ENCODE measurements around the gene SAYSD1. TPM values are rescaled to one million over a fixed set of nuclear protein-coding genes. Genes with fewer than 3 reads are reported as not detected.

SAYSD1 gene
- total and polyA plus RNA-seq, 2 experiments from 2014 or later, result 8.2 to 10.0 TPM

DNA sequence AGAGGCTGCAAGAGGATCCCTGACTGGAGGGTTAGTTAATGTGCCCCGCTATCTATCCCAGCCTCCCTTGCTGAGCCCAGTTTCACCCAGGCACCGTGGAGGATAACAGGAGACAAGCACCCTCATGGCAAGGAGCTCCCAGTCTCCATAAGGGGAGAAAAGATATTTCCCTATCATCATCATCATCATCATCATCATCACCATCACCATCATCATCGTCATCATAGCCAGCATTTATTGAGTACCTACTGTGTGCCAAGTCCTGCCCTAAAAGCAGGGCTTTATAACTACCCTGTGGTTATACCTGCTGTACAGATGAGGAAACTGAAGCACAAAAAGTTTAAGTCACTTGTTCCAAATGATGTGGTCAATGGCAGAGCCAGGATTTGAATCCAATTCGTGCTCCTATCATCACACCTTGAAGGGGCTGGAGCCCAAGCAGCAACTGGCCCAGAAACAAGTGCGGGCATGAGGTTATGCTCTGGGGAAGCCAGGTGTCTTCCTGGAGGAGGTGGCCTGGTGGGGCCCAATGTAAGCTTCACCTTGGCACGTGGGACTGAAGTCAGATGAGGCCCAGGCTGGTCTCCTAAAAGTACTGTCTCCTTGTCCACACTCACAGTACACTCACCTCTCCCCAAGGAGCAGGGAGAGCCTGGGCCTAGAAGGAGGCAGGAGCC is 56.4 kb downstream of the SAYSD1 start (continued):
- TF ChIP-seq ZNF462 (CRISPR knock-in tag; IDR thresholded peaks at IDR 0.05), result no peak
- no peak for TF ChIP-seq EZH2phosphoT487 (IDR thresholded peaks at IDR 0.05; ENCODE audit: unreplicated experiment)
- TF ChIP-seq ZNF331 (CRISPR knock-in tag; IDR thresholded peaks at IDR 0.05; ENCODE audit: low read depth), result no peak
- TF ChIP-seq CREB1 (CRISPR knock-in tag; IDR thresholded peaks at IDR 0.05; ENCODE audit: low read depth), result no peak
- TF ChIP-seq ZNF114 (CRISPR knock-in tag; IDR thresholded peaks at IDR 0.05), result no peak
- TF ChIP-seq STAT1 (IDR thresholded peaks at IDR 0.05; ENCODE audit: unreplicated experiment), result no peak
- TF ChIP-seq EZH2 (IDR thresholded peaks at IDR 0.05; ENCODE audit: low read depth, unreplicated experiment), result no peak

DNA sequence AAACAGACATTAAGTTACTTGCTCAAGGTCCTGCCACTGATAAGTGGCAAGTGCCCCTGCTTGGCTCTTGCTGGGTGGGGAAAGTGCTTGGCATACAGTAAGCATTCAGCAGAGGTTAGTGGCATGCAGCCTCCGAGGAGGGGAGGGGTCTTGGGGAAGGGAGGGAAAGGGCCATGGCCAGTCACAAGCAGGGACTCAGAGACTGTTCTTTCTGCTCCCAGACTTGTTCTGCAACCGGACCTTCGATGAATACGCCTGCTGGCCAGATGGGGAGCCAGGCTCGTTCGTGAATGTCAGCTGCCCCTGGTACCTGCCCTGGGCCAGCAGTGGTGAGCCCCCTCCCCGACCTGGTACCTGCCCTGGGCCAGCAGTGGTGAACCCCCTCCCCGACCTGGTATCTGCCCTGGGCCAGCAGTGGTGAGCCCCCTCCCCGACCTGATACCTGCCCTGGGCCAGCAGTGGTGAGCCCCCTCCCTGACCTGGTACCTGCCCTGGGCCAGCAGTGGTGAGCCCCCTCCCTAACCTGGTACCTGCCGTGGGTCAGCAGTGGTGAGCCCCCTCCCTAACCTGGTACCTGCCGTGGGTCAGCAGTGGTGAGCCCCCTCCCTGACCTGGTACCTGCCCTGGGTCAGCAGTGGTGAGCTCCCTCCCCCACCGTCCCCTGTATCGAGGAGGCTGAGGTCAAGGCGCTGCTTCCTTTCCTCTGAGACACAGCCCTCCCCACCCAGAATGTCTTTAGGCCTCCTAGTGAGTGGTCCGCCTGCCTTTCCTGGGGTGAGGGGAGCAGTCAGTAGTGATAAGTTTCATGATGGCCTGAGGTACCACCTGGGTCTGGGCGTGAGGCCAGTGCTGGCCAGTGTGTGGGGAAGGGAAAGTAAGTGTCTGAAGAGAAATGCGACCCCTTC is 57.5 kb downstream of the SAYSD1 start:
- Histone ChIP-seq H3K36me3 (ENCODE audit: insufficient read depth) (no peaks in the 10 kb centered on the region), H3K4me1 (ENCODE audit: insufficient read depth) (peaks cover 9% of the 10 kb centered on the region; the same call in 1 of the 2 replicates), H3K27ac (ENCODE audit: low read depth) (no peak overlapping the region), H3K79me2 (replicated peaks; ENCODE audit: insufficient read depth) (no peaks in the 10 kb centered on the region), H3K9me2 (ENCODE audit: insufficient read depth) (no peaks in the 10 kb centered on the region), H3K4me2 (no peak overlapping the region), H4K20me1 (replicated peaks; ENCODE audit: insufficient read depth) (no peaks in the 10 kb centered on the region; the same call in 1 of the 2 replicates), H3F3A (replicated peaks; ENCODE audit: low read depth) (no peaks in the 10 kb centered on the region), H3K27me3 (ENCODE audit: insufficient read depth) (no peaks in the 10 kb centered on the region), H3K4me3 (no peak overlapping the region), H2AFZ (no peak overlapping the region)
- Mint-ChIP-seq H3K9me3 (no peaks in the 10 kb centered on the region), H3K4me1 (peaks cover 13% of the 10 kb centered on the region), H3K27ac (no peak overlapping the region), H3K4me3 (no peak overlapping the region), H3K27me3 (ENCODE audit: insufficient read depth, low read depth, poor library complexity) (peaks cover 11% of the 10 kb centered on the region), H3K36me3 (ENCODE audit: low read depth) (peaks cover 3% of the 10 kb centered on the region; the same call in 2 of the 3 replicates)
- DNase-seq (ENCODE audit: low spot score), result no peak
- ATAC-seq, result no peak
- TF ChIP-seq CREB1 (CRISPR knock-in tag; IDR thresholded peaks at IDR 0.05; ENCODE audit: low read depth) (no peak), STAT1 (IDR thresholded peaks at IDR 0.05; ENCODE audit: unreplicated experiment) (no peak), ZNF331 (CRISPR knock-in tag; IDR thresholded peaks at IDR 0.05; ENCODE audit: low read depth) (no peak)
- TF ChIP-seq, protein P1, sequence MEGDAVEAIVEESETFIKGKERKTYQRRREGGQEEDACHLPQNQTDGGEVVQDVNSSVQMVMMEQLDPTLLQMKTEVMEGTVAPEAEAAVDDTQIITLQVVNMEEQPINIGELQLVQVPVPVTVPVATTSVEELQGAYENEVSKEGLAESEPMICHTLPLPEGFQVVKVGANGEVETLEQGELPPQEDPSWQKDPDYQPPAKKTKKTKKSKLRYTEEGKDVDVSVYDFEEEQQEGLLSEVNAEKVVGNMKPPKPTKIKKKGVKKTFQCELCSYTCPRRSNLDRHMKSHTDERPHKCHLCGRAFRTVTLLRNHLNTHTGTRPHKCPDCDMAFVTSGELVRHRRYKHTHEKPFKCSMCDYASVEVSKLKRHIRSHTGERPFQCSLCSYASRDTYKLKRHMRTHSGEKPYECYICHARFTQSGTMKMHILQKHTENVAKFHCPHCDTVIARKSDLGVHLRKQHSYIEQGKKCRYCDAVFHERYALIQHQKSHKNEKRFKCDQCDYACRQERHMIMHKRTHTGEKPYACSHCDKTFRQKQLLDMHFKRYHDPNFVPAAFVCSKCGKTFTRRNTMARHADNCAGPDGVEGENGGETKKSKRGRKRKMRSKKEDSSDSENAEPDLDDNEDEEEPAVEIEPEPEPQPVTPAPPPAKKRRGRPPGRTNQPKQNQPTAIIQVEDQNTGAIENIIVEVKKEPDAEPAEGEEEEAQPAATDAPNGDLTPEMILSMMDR (conservative IDR thresholded peaks at IDR 0.05; ENCODE audit: low read depth in 2 of 2), result no peak
- TF ChIP-seq, protein P2, sequence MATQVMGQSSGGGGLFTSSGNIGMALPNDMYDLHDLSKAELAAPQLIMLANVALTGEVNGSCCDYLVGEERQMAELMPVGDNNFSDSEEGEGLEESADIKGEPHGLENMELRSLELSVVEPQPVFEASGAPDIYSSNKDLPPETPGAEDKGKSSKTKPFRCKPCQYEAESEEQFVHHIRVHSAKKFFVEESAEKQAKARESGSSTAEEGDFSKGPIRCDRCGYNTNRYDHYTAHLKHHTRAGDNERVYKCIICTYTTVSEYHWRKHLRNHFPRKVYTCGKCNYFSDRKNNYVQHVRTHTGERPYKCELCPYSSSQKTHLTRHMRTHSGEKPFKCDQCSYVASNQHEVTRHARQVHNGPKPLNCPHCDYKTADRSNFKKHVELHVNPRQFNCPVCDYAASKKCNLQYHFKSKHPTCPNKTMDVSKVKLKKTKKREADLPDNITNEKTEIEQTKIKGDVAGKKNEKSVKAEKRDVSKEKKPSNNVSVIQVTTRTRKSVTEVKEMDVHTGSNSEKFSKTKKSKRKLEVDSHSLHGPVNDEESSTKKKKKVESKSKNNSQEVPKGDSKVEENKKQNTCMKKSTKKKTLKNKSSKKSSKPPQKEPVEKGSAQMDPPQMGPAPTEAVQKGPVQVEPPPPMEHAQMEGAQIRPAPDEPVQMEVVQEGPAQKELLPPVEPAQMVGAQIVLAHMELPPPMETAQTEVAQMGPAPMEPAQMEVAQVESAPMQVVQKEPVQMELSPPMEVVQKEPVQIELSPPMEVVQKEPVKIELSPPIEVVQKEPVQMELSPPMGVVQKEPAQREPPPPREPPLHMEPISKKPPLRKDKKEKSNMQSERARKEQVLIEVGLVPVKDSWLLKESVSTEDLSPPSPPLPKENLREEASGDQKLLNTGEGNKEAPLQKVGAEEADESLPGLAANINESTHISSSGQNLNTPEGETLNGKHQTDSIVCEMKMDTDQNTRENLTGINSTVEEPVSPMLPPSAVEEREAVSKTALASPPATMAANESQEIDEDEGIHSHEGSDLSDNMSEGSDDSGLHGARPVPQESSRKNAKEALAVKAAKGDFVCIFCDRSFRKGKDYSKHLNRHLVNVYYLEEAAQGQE (IDR thresholded peaks at IDR 0.05; ENCODE audit: unreplicated experiment), result no peak
